Loucy (cell line): ENCODE measurements around the gene DCAF6.

Source experiments
- H2AFZ ChIP-seq: fragments of 200-600 bp; sonication (generic); 2 replicates; pipeline ENCODE4 v1.6.0; 2016; ENCODE audit warnings: antibody characterized with exemption, mild to moderate bottlenecking, low read length, moderate library complexity
- H3F3A ChIP-seq: fragments of 200-600 bp; 2 replicates; pipeline ENCODE4 v1.6.0; 2016; ENCODE audit warnings: antibody characterized with exemption, low read depth, mild to moderate bottlenecking
- H3K27me3 ChIP-seq: fragments of 200-600 bp; sonication (generic); 2 replicates; pipeline ENCODE4 v1.6.1; 2014; ENCODE audit warnings: low read length, mild to moderate bottlenecking; ENCODE audit not compliant: insufficient read depth, poor library complexity, severe bottlenecking
- H3K36me3 ChIP-seq: fragments of 200-600 bp; sonication (generic); 2 replicates; pipeline ENCODE4 v1.6.1; 2016; ENCODE audit warnings: low read length; ENCODE audit not compliant: insufficient read depth
- H3K4me1 ChIP-seq: fragments of 200-600 bp; sonication (generic); 2 replicates; pipeline ENCODE4 v1.5.1; 2014; ENCODE audit warnings: low read length, mild to moderate bottlenecking; ENCODE audit not compliant: insufficient read depth, poor library complexity, severe bottlenecking
- H3K4me2 ChIP-seq: fragments of 200-600 bp; sonication (generic); 2 replicates; pipeline ENCODE4 v1.6.0; 2014; ENCODE audit warnings: antibody characterized with exemption, low read length, low read depth, mild to moderate bottlenecking; ENCODE audit not compliant: poor library complexity, severe bottlenecking
- H3K4me3 ChIP-seq: fragments of 200-600 bp; sonication (generic); 2 replicates; pipeline ENCODE4 v1.5.1; 2014; ENCODE audit warnings: low read length, mild to moderate bottlenecking, mixed read lengths; ENCODE audit not compliant: poor library complexity, severe bottlenecking
- H3K79me2 ChIP-seq: fragments of 200-600 bp; sonication (generic); 2 replicates; pipeline ENCODE4 v1.6.1; 2014; ENCODE audit warnings: low read length; ENCODE audit not compliant: insufficient read depth
- H3K9ac ChIP-seq: fragments of 200-600 bp; sonication (generic); 2 replicates; pipeline ENCODE4 v1.6.0; 2014; ENCODE audit warnings: mild to moderate bottlenecking, low read depth, low read length, moderate library complexity; ENCODE audit not compliant: poor library complexity, severe bottlenecking
- H3K9me2 ChIP-seq: fragments of 200-600 bp; sonication (generic); replicated peaks from 2 replicates; pipeline ENCODE4 v1.6.1; 2016; ENCODE audit warnings: low read depth, low read length, mixed read lengths
- H3K9me3 ChIP-seq: fragments of 200-600 bp; sonication (generic); 2 replicates; pipeline ENCODE4 v1.6.1; 2014; ENCODE audit warnings: mild to moderate bottlenecking, antibody characterized with exemption, low read length, low read depth; ENCODE audit not compliant: insufficient read depth
- H4K20me1 ChIP-seq: fragments of 200-600 bp; sonication (generic); 2 replicates; pipeline ENCODE4 v1.6.0; 2014; ENCODE audit warnings: antibody characterized with exemption, low read length, mild to moderate bottlenecking; ENCODE audit not compliant: insufficient read depth, poor library complexity, severe bottlenecking
- CTCF ChIP-seq: fragments of 200-600 bp; sonication (generic); conservative IDR thresholded peaks from 2 replicates; pipeline ENCODE4 v1.5.1; 2014; ENCODE audit warnings: mild to moderate bottlenecking, antibody characterized with exemption, low read length
- EZH2phosphoT487 ChIP-seq: fragments of 200-600 bp; IDR thresholded peaks from 2 replicates; pipeline ENCODE4 v1.6.1; 2018; ENCODE audit warnings: antibody characterized with exemption, mild to moderate bottlenecking, moderate library complexity, borderline replicate concordance

Gene DCAF6

DNA sequence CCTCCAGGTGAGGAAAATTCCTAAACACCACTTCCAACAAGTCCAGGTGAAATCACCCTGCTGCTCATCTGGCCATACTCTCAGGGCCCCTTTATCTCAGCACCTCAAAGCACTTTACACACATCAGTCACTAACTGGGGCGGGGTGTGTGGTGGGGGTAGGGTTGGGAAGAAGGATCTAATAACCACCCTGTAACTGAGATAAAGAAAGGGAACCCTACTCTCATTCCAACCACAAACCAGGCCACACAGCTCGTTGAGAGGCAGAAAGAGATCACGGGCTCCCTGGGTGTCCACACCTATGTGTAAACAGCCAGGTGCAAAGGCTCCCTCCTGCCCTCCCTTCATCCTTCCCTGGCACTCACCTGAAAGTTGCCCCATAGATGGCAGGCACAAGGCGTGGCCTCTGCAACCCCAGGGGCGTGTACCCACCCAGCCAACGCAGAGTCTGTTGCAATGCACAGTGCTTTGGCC is 179.9 kb downstream of the DCAF6 start:
- no peaks in the 10 kb centered on the region for H3K79me2 ChIP-seq
- no peaks in the 10 kb centered on the region for H3K9me3 ChIP-seq
- no peak overlapping the region for H3K4me2 ChIP-seq
- H3K4me1 ChIP-seq, result no peaks in the 10 kb centered on the region
- H3K27me3 ChIP-seq, result no peaks in the 10 kb centered on the region
- no peaks in the 10 kb centered on the region for H3F3A ChIP-seq
- no peak overlapping the region for H2AFZ ChIP-seq
- no peaks in the 10 kb centered on the region for H3K9me2 ChIP-seq
- TF ChIP-seq CTCF (no peak), EZH2phosphoT487 (no peak)
- H3K4me3 ChIP-seq, result no peak overlapping the region
- no peak overlapping the region for H3K9ac ChIP-seq
- no peaks in the 10 kb centered on the region for H3K36me3 ChIP-seq
- H4K20me1 ChIP-seq, result no peaks in the 10 kb centered on the region

DNA sequence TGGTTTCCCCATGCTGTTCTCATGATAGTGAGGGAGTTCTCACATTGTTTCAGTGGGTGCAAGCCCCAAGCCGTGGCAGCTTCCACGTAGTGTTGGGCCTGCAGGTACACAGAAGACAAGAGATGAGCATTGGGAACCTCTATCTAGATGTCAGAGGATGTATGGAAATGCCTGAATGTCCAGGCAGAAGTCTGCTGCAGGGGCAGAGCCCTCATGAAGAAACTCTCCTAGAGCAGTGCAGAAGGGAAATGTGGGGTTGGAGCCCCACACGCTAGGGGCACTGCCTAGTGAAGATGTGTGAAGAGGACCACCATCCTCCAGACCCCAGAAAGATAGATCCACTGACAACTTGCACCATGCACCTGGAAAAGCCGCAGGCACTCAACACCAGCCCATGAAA is 183.3 kb downstream of the DCAF6 start:
- Histone ChIP-seq H3K4me2 (no peak overlapping the region), H3F3A (no peaks in the 10 kb centered on the region), H4K20me1 (no peaks in the 10 kb centered on the region), H3K79me2 (no peaks in the 10 kb centered on the region), H2AFZ (no peak overlapping the region), H3K36me3 (no peaks in the 10 kb centered on the region), H3K9me2 (no peaks in the 10 kb centered on the region), H3K4me1 (no peaks in the 10 kb centered on the region), H3K9me3 (no peaks in the 10 kb centered on the region), H3K9ac (no peak overlapping the region), H3K4me3 (no peak overlapping the region), H3K27me3 (no peaks in the 10 kb centered on the region)
- TF ChIP-seq CTCF (no peak), EZH2phosphoT487 (no peak)

DNA sequence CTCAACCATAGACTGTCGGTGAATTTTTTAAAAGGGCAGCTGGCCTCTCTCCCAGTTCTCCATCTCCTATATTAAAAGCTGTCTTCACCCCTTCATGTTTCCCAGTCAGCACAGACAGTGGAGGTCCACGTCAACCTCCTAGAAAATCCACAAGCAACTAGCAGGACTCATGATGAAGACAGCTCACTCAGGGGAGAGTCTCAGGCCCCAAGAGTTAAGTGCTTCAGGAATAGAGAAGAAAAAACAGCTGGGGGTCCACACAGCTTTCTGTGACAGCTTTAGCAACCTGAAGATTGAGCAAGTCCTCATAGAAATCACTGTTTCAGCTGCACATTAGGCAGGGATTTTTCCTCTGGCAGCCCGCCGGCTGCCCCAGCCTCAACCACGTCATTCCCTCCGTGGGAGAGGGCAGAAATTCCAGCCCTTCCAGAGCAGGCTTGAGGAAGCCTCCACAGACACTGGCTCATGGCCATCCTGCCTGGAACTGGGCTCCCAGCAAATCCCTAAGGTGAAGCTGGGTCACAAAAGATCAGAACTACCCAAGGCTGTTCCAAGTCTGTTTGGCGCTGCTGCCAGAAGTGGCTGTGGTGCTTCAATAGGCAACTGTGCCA is 185.0 kb downstream of the DCAF6 start:
- no peak overlapping the region for H2AFZ ChIP-seq
- H3K9me2 ChIP-seq, result no peaks in the 10 kb centered on the region
- H3F3A ChIP-seq, result no peaks in the 10 kb centered on the region
- no peak for TF ChIP-seq CTCF
- TF ChIP-seq EZH2phosphoT487, result no peak
- H3K4me1 ChIP-seq, result no peaks in the 10 kb centered on the region
- no peak overlapping the region for H3K9ac ChIP-seq
- H3K4me2 ChIP-seq, result no peak overlapping the region
- H3K9me3 ChIP-seq, result no peaks in the 10 kb centered on the region
- no peaks in the 10 kb centered on the region for H3K36me3 ChIP-seq
- H3K27me3 ChIP-seq, result no peaks in the 10 kb centered on the region
- no peak overlapping the region for H3K4me3 ChIP-seq
- no peaks in the 10 kb centered on the region for H3K79me2 ChIP-seq
- H4K20me1 ChIP-seq, result no peaks in the 10 kb centered on the region
